HEK293 (cell line): ENCODE data around the gene PHYH.

Source experiments
- CTCF ChIA-PET: fragments of 350-600 bp; formaldehyde crosslinking; extraction: SDS; loops from one replicate; lab custom pipeline; 2021; ENCODE audit warnings: antibody characterized with exemption; lab: Yijun Ruan, JAX
- POLR2A ChIA-PET: fragments of 300-600 bp; formaldehyde crosslinking; extraction: SDS; loops from one replicate; lab custom pipeline; 2020; ENCODE audit warnings: antibody characterized with exemption, inconsistent platforms; lab: Yijun Ruan, JAX
- H3K27ac ChIP-seq: fragments of 200-500 bp; sonication (Bioruptor generic); 2 replicates; pipeline ENCODE4 v1.5.1; 2014; ENCODE audit warnings: low read depth, low read length, control low read depth, inconsistent platforms; ENCODE audit errors: extremely low read depth
- H3K36me3 ChIP-seq, 2 experiments: fragments of 200-500 bp in 1 of 2; sonication (Bioruptor generic) in 1 of 2; 1 replicate in 1 of 2; 2 replicates in 1 of 2; pipeline ENCODE4 v1.5.1; 2014 to 2017; ENCODE audit warnings: inconsistent platforms in 2 of 2, low read length in 2 of 2; ENCODE audit not compliant: control insufficient read depth in 2 of 2, insufficient read depth in 1 of 2
- H3K4me1 ChIP-seq: fragments of 200-500 bp; sonication (Bioruptor generic); 2 replicates; pipeline ENCODE4 v1.5.1; 2014; ENCODE audit warnings: mild to moderate bottlenecking, low read length, inconsistent platforms; ENCODE audit not compliant: control insufficient read depth, insufficient read depth
- H3K4me3 ChIP-seq: 2 replicates; pipeline ENCODE4 v1.5.1; 2011; ENCODE audit warnings: low read depth, mild to moderate bottlenecking, control low read depth, low read length, moderate library complexity
- H3K9me3 ChIP-seq: fragments of 200-500 bp; sonication (Bioruptor generic); 2 replicates; pipeline ENCODE4 v1.5.1; 2014; ENCODE audit warnings: low read depth, low read length, inconsistent platforms; ENCODE audit not compliant: control insufficient read depth, insufficient read depth
- BCL11A ChIP-seq: fragments of 450-650 bp; formaldehyde crosslinking; IDR thresholded peaks from 2 replicates; pipeline ENCODE4 v1.5.1; 2016; ENCODE audit warnings: low read depth, missing biosample characterization, missing genetic modification characterization
- GLIS1 ChIP-seq: fragments of 450-650 bp; formaldehyde crosslinking; IDR thresholded peaks from 2 replicates; pipeline ENCODE4 v1.5.1; 2016; ENCODE audit warnings: missing biosample characterization, missing genetic modification characterization
- GLIS2 ChIP-seq: fragments of 450-650 bp; formaldehyde crosslinking; IDR thresholded peaks from 2 replicates; pipeline ENCODE4 v1.5.1; 2016; ENCODE audit warnings: missing biosample characterization, missing genetic modification characterization
- KLF1 ChIP-seq: fragments of 450-650 bp; formaldehyde crosslinking; IDR thresholded peaks from 2 replicates; pipeline ENCODE4 v1.5.1; 2016; ENCODE audit warnings: missing biosample characterization, missing genetic modification characterization
- KLF10 ChIP-seq: fragments of 450-650 bp; IDR thresholded peaks from 2 replicates; pipeline ENCODE4 v1.5.1; 2018; ENCODE audit warnings: missing biosample characterization, mild to moderate bottlenecking, missing genetic modification characterization
- RBAK ChIP-seq: fragments of 450-650 bp; formaldehyde crosslinking; IDR thresholded peaks from 2 replicates; pipeline ENCODE4 v1.5.1; 2016; ENCODE audit warnings: missing biosample characterization, missing genetic modification characterization
- ZBTB48 ChIP-seq: fragments of 450-650 bp; formaldehyde crosslinking; IDR thresholded peaks from 2 replicates; pipeline ENCODE4 v1.5.1; 2016; ENCODE audit warnings: missing biosample characterization, missing genetic modification characterization
- ZNF366 ChIP-seq: fragments of 450-650 bp; formaldehyde crosslinking; conservative IDR thresholded peaks from 2 replicates; pipeline ENCODE4 v1.5.1; 2016; ENCODE audit warnings: missing biosample characterization, missing genetic modification characterization
- ZNF394 ChIP-seq: fragments of 450-650 bp; formaldehyde crosslinking; IDR thresholded peaks from 2 replicates; pipeline ENCODE4 v1.5.1; 2016; ENCODE audit warnings: missing biosample characterization, missing genetic modification characterization, mild to moderate bottlenecking, moderate library complexity, borderline replicate concordance
- ZNF629 ChIP-seq: fragments of 450-650 bp; formaldehyde crosslinking; IDR thresholded peaks from 2 replicates; pipeline ENCODE4 v1.5.1; 2017; ENCODE audit warnings: missing biosample characterization, missing genetic modification characterization
- ZNF654 ChIP-seq: fragments of 450-650 bp; formaldehyde crosslinking; IDR thresholded peaks from 2 replicates; pipeline ENCODE4 v1.5.1; 2016; ENCODE audit warnings: low read depth, missing biosample characterization, missing genetic modification characterization
- ZNF658 ChIP-seq: fragments of 450-650 bp; formaldehyde crosslinking; IDR thresholded peaks from 2 replicates; pipeline ENCODE4; 2016; ENCODE audit warnings: missing biosample characterization, missing genetic modification characterization
- ZNF76 ChIP-seq: fragments of 450-650 bp; formaldehyde crosslinking; IDR thresholded peaks from 2 replicates; pipeline ENCODE4; 2016; ENCODE audit warnings: low read depth, missing biosample characterization, missing genetic modification characterization, borderline replicate concordance
- TF ChIP-seq, protein P1 (sequence below): fragments of 450-650 bp; formaldehyde crosslinking; IDR thresholded peaks from 2 replicates; pipeline ENCODE4 v1.5.1; 2017; ENCODE audit warnings: missing biosample characterization, missing genetic modification characterization
- TF ChIP-seq, protein P2 (sequence below): fragments of 450-650 bp; formaldehyde crosslinking; IDR thresholded peaks from 2 replicates; pipeline ENCODE4 v1.5.1; 2016; ENCODE audit warnings: missing biosample characterization, missing genetic modification characterization
- TF ChIP-seq, protein P3 (sequence below): fragments of 450-650 bp; formaldehyde crosslinking; IDR thresholded peaks from 2 replicates; pipeline ENCODE4 v1.5.1; 2016; ENCODE audit warnings: missing biosample characterization, missing genetic modification characterization
- TF ChIP-seq, protein P4 (sequence below): fragments of 450-650 bp; formaldehyde crosslinking; IDR thresholded peaks from 2 replicates; pipeline ENCODE4 v1.5.1; 2016; ENCODE audit warnings: missing biosample characterization, missing genetic modification characterization, borderline replicate concordance
- TF ChIP-seq, protein P5 (sequence below): fragments of 450-650 bp; formaldehyde crosslinking; IDR thresholded peaks from 2 replicates; pipeline ENCODE4 v1.5.1; 2016; ENCODE audit warnings: missing biosample characterization, missing genetic modification characterization

The PHYH gene

DNA sequence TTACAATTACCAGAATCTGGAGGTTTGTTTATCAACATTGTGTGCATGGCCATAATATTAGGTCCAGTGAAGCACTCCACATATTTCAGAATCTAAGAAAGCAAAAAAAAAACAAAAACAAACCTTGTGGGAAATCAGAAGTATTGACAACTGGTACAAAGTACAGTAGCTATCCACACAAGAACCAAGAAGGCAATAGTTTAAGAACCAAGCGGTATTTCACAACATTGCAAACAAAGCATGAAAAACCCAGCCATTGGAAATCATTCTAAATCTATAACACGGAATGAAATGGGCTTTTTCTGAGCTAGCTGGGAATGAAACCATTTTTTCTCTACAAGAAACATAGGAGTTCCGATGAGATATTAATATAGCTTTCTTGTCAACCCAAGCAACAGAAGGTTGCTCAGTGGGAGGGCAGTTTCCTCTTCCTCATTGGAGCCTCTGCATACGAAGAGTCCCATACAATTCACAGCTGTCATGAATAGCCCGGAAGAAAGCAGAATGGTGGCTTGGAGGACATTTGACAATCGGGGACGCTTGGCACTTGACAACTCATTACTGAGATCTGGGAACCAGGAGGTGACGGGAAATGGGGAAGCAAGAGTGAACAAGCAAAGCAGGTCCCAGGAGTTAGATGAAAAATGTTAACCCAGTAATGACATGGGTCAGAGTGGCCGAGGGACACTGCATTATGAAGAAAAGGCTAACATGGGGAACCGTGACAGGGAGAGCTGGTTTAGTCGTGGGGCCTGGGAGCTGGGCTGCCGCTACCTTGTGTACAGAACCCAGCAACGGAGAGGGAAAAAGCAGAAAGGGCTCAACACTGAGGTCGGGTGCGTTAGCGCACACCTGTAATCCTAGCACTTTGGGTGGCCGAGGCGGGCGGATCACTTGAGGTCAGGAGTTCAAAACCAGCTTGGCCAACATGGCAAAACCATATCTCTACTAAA is 7.8 kb downstream of the PHYH start (continued):
- TF ChIP-seq, protein P1, sequence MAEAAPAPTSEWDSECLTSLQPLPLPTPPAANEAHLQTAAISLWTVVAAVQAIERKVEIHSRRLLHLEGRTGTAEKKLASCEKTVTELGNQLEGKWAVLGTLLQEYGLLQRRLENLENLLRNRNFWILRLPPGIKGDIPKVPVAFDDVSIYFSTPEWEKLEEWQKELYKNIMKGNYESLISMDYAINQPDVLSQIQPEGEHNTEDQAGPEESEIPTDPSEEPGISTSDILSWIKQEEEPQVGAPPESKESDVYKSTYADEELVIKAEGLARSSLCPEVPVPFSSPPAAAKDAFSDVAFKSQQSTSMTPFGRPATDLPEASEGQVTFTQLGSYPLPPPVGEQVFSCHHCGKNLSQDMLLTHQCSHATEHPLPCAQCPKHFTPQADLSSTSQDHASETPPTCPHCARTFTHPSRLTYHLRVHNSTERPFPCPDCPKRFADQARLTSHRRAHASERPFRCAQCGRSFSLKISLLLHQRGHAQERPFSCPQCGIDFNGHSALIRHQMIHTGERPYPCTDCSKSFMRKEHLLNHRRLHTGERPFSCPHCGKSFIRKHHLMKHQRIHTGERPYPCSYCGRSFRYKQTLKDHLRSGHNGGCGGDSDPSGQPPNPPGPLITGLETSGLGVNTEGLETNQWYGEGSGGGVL (tag by site-specific recombination), result no peak
- TF ChIP-seq ZNF366 (tag by site-specific recombination), result no peak
- TF ChIP-seq, protein P2, sequence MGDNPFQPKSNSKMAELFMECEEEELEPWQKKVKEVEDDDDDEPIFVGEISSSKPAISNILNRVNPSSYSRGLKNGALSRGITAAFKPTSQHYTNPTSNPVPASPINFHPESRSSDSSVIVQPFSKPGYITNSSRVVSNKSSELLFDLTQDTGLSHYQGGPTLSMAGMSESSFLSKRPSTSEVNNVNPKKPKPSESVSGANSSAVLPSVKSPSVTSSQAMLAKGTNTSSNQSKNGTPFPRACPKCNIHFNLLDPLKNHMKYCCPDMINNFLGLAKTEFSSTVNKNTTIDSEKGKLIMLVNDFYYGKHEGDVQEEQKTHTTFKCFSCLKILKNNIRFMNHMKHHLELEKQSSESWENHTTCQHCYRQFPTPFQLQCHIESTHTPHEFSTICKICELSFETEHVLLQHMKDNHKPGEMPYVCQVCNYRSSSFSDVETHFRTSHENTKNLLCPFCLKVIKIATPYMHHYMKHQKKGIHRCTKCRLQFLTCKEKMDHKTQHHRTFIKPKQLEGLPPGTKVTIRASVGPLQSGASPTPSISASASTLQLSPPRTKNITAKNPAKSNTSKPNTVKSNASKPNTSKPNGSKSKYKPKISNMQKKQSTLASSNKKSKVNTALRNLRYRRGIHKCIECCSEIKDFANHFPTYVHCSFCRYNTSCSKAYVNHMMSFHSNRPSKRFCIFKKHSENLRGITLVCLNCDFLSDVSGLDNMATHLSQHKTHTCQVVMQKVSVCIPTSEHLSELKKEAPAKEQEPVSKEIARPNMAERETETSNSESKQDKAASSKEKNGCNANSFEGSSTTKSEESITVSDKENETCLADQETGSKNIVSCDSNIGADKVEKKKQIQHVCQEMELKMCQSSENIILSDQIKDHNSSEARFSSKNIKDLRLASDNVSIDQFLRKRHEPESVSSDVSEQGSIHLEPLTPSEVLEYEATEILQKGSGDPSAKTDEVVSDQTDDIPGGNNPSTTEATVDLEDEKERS (tag by site-specific recombination), result no peak
- no peak for TF ChIP-seq GLIS1 (tag by site-specific recombination)
- no peak for TF ChIP-seq ZNF629 (tag by site-specific recombination)
- TF ChIP-seq, protein P3, sequence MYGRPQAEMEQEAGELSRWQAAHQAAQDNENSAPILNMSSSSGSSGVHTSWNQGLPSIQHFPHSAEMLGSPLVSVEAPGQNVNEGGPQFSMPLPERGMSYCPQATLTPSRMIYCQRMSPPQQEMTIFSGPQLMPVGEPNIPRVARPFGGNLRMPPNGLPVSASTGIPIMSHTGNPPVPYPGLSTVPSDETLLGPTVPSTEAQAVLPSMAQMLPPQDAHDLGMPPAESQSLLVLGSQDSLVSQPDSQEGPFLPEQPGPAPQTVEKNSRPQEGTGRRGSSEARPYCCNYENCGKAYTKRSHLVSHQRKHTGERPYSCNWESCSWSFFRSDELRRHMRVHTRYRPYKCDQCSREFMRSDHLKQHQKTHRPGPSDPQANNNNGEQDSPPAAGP, result no peak
- TF ChIP-seq, all 188 proteins: peak for 0

DNA sequence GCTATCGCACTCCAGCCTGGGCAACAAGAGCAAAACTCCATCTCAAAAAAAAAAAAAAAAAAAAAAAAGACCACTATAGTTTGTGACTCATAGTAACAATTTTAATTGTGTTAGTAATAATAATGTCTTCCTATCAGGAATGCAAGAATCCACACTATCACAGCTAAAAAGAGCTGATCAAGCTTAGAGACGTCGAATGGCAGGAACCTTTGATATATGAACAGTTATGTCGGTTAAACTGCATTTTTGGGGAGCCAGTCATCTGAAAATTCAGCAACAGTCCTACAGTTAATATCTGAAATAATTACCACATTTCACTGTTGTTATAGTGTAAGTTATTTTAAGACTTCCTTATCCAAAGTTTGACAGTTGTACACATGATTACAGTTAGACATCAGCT is 8.8 kb downstream of the PHYH start:
- ChIA-PET CTCF (interaction anchor here (0.6 kb wide), 1 partner anchor 1323 kb away, joined by 3 read pairs; no protein-coding TSS in a partner anchor), POLR2A (interaction anchor here (1.8 kb wide), 1 partner anchor 9 kb away, joined by 3 read pairs; the partner anchor contains the start of gene PHYH)
- no peak overlapping the region for H3K27ac ChIP-seq
- no peak overlapping the region for H3K4me3 ChIP-seq
- no peaks in the 10 kb centered on the region for H3K4me1 ChIP-seq
- H3K9me3 ChIP-seq, result no peaks in the 10 kb centered on the region
- peaks cover 0 to 28% of the 10 kb centered on the region in 2 experiments; a peak in 2 of 3 replicates for H3K36me3 ChIP-seq
- TF ChIP-seq ZNF629 (tag by site-specific recombination) (no peak), GLIS2 (no peak), ZNF658 (tag by site-specific recombination) (no peak), BCL11A (tag by site-specific recombination) (no peak), KLF1 (tag by site-specific recombination) (no peak), ZNF654 (no peak), KLF10 (tag by site-specific recombination) (no peak), RBAK (tag by site-specific recombination) (no peak), ZNF76 (tag by site-specific recombination) (no peak), ZBTB48 (tag by site-specific recombination) (no peak), ZNF394 (tag by site-specific recombination) (no peak)
- TF ChIP-seq, protein P4, sequence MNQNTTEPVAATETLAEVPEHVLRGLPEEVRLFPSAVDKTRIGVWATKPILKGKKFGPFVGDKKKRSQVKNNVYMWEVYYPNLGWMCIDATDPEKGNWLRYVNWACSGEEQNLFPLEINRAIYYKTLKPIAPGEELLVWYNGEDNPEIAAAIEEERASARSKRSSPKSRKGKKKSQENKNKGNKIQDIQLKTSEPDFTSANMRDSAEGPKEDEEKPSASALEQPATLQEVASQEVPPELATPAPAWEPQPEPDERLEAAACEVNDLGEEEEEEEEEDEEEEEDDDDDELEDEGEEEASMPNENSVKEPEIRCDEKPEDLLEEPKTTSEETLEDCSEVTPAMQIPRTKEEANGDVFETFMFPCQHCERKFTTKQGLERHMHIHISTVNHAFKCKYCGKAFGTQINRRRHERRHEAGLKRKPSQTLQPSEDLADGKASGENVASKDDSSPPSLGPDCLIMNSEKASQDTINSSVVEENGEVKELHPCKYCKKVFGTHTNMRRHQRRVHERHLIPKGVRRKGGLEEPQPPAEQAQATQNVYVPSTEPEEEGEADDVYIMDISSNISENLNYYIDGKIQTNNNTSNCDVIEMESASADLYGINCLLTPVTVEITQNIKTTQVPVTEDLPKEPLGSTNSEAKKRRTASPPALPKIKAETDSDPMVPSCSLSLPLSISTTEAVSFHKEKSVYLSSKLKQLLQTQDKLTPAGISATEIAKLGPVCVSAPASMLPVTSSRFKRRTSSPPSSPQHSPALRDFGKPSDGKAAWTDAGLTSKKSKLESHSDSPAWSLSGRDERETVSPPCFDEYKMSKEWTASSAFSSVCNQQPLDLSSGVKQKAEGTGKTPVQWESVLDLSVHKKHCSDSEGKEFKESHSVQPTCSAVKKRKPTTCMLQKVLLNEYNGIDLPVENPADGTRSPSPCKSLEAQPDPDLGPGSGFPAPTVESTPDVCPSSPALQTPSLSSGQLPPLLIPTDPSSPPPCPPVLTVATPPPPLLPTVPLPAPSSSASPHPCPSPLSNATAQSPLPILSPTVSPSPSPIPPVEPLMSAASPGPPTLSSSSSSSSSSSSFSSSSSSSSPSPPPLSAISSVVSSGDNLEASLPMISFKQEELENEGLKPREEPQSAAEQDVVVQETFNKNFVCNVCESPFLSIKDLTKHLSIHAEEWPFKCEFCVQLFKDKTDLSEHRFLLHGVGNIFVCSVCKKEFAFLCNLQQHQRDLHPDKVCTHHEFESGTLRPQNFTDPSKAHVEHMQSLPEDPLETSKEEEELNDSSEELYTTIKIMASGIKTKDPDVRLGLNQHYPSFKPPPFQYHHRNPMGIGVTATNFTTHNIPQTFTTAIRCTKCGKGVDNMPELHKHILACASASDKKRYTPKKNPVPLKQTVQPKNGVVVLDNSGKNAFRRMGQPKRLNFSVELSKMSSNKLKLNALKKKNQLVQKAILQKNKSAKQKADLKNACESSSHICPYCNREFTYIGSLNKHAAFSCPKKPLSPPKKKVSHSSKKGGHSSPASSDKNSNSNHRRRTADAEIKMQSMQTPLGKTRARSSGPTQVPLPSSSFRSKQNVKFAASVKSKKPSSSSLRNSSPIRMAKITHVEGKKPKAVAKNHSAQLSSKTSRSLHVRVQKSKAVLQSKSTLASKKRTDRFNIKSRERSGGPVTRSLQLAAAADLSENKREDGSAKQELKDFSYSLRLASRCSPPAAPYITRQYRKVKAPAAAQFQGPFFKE (tag by site-specific recombination), result no peak
- TF ChIP-seq, protein P5, sequence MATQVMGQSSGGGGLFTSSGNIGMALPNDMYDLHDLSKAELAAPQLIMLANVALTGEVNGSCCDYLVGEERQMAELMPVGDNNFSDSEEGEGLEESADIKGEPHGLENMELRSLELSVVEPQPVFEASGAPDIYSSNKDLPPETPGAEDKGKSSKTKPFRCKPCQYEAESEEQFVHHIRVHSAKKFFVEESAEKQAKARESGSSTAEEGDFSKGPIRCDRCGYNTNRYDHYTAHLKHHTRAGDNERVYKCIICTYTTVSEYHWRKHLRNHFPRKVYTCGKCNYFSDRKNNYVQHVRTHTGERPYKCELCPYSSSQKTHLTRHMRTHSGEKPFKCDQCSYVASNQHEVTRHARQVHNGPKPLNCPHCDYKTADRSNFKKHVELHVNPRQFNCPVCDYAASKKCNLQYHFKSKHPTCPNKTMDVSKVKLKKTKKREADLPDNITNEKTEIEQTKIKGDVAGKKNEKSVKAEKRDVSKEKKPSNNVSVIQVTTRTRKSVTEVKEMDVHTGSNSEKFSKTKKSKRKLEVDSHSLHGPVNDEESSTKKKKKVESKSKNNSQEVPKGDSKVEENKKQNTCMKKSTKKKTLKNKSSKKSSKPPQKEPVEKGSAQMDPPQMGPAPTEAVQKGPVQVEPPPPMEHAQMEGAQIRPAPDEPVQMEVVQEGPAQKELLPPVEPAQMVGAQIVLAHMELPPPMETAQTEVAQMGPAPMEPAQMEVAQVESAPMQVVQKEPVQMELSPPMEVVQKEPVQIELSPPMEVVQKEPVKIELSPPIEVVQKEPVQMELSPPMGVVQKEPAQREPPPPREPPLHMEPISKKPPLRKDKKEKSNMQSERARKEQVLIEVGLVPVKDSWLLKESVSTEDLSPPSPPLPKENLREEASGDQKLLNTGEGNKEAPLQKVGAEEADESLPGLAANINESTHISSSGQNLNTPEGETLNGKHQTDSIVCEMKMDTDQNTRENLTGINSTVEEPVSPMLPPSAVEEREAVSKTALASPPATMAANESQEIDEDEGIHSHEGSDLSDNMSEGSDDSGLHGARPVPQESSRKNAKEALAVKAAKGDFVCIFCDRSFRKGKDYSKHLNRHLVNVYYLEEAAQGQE (tag by site-specific recombination), result no peak
